Astrocyte of the cerebellum (primary cell): ENCODE results near the gene MEGF11.

ENCODE experiments used
- DNase-seq: peaks from one replicate; pipeline ENCODE4 v3.0.0-alpha.2; 2011; ENCODE audit warnings: low read depth
- H3K4me3 ChIP-seq: 2 replicates; pipeline ENCODE4 v1.5.1; 2011; ENCODE audit warnings: mild to moderate bottlenecking, low read depth, low read length, moderate library complexity
- CTCF ChIP-seq: IDR thresholded peaks from 2 replicates; pipeline ENCODE4 v1.5.1; 2012; ENCODE audit warnings: low read length, low read depth, moderate library complexity, mild to moderate bottlenecking; ENCODE audit errors: missing control alignments
- in situ Hi-C: cut with HindIII; loops from 2 replicates; pipeline ENCODE4 v1.10.0; 2017; ENCODE audit warnings: low sequenced_read_pairs

The MEGF11 gene

GRCh38 chr15:65970937-65971740 is 282.4 kb downstream of the MEGF11 start:
- in situ Hi-C loops = no loop called here
- no peak overlapping the region for H3K4me3 ChIP-seq
- TF ChIP-seq CTCF = no peak
- no peak for DNase-seq

GRCh38 chr15:65969865-65970816 is 283.4 kb downstream of the MEGF11 start:
- no peak for TF ChIP-seq CTCF
- no peak overlapping the region for H3K4me3 ChIP-seq
- in situ Hi-C loops = no loop called here
- no peak for DNase-seq

- in situ Hi-C loops = no loop called here
- no peak for TF ChIP-seq CTCF
- no peak overlapping the region for H3K4me3 ChIP-seq
- DNase-seq = no peak
Measured at GRCh38 chr15:65968511-65968910, 285.0 kb downstream of the MEGF11 start.

- no peak for DNase-seq
- in situ Hi-C loops = no loop called here
- no peak for TF ChIP-seq CTCF
- no peak overlapping the region for H3K4me3 ChIP-seq
Measured at GRCh38 chr15:65964792-65965433, 288.6 kb downstream of the MEGF11 start.

GRCh38 chr15:65963911-65964482 is 289.6 kb downstream of the MEGF11 start:
- no peak for TF ChIP-seq CTCF
- in situ Hi-C loops = no loop called here
- DNase-seq = no peak
- no peak overlapping the region for H3K4me3 ChIP-seq

- TF ChIP-seq CTCF = no peak
- no peak for DNase-seq
- H3K4me3 ChIP-seq = no peak overlapping the region
- in situ Hi-C loops = no loop called here
Measured at GRCh38 chr15:65963358-65963757, 290.2 kb downstream of the MEGF11 start.
